Mononuclear cell (primary cell): ENCODE results near the gene TMEM171. TPM values are rescaled to one million over a fixed set of nuclear protein-coding genes. Genes with fewer than 3 reads are reported as not detected.

Source experiments
- H3K27me3 ChIP-seq: 2 replicates; pipeline ENCODE4 v1.6.0; 2011; ENCODE audit warnings: low read length, control low read depth; ENCODE audit not compliant: insufficient read depth
- H3K4me1 ChIP-seq: 2 replicates; pipeline ENCODE4 v1.5.1; 2011; ENCODE audit warnings: mild to moderate bottlenecking, low read length, control low read depth; ENCODE audit not compliant: insufficient read depth
- H3K4me3 ChIP-seq: 2 replicates; pipeline ENCODE4 v1.5.1; 2011; ENCODE audit warnings: mild to moderate bottlenecking, low read length, moderate library complexity
- H3K9me3 ChIP-seq: 2 replicates; pipeline ENCODE4 v1.5.1; 2011; ENCODE audit warnings: low read depth, mild to moderate bottlenecking, control low read depth, low read length
- total RNA-seq: library from RNA; depleted of rRNA; stranded (reverse); fragments of >200 nt; gene quantifications from one replicate; pipeline ENCODE4 v1.2.3, GENCODE V29; 2012

Gene TMEM171
- total RNA-seq, 1 donor: not detected

DNA sequence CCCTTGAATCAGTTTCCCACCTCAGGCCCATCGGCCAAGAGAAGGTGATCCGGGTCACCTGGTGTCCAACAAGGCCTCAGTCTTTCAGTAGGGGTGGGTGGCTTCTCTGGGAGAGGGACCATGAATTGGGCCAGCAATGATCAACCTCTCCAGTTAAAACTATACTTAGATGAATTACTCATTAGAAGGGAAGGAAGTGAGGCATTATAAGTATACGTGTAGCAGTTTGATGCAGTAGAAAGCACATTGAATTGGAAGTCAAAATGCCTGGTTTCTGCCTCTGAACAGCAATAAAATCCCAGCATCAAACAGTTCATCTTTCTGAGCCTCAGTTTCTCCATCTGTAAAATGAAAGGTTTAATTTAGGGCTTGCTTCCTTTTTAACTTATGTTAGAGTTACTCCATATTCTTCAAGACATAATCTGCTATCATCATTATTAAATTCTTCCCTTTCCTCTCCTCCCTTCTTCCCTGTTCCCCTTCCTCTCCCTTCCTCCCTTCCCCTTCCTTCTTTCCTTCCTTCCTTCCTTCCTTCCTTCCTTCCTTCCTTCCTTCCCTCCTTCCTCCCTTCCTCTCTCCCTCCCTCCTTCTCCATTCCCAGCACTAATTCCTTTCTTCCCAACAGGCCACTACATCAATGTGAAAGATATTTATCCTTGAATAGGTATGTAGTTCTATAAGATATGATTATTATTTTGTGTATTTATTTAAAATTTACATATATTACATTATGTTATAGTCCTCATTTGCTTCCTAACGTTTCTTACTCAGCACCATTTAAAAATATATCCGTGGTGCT lies 34.0 kb downstream of the TMEM171 start:
- H3K27me3 ChIP-seq: peaks cover 62% of the 10 kb centered on the region
- H3K4me1 ChIP-seq: peaks cover 3% of the 10 kb centered on the region
- no peaks in the 10 kb centered on the region for H3K9me3 ChIP-seq
- no peak overlapping the region for H3K4me3 ChIP-seq

DNA sequence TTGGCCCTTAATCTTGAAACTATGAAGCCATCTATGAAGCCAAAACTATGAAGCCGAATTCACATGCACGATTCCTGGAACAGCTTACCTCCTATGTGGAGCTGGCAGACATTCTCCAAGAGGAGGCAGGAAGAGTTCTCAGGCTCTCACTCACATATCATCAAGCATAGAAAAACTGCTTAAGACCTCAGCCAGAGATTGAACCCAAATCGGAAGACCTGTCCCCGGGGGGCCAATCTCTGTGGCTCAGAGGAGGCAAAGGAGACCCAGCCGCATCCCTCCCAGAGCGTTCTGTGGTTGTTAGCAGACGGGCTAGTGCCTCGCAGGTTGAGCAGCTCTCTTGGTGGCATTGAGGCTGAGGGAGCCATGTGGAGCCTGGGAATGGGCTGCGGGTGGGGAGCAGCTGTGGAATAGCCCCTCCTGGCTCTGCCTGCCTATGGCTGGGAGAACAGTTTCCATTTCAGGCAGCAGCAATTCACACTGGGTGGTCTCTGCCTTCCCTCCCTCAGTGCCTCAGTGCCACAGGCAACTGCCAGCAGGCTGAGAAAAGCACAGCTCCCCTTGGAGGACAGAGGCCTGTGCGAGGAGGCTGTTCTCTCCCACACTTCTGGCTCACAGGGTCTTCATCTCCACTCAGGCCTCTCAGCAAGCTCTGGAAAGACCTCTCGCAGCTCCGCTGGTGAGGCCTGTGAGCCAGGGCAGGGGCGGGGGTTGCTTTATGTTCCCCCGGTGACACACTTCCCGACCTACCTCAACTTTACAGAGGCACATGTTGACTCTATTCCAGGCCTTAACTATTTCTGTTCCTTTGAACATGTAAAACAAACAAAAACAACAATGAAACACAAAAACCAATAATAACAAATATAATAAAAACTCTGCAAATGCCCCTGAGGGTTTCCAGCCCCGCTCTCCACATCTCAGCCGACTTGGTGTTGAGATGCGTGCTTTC lies 35.2 kb downstream of the TMEM171 start:
- H3K9me3 ChIP-seq: no peaks in the 10 kb centered on the region
- H3K4me1 ChIP-seq: peaks cover 12% of the 10 kb centered on the region
- H3K27me3 ChIP-seq: peaks cover 54% of the 10 kb centered on the region
- no peak overlapping the region for H3K4me3 ChIP-seq

GRCh38 chr5:73157414-73158303 lies 37.3 kb downstream of the TMEM171 start:
- peaks cover 68% of the 10 kb centered on the region for H3K27me3 ChIP-seq
- no peaks in the 10 kb centered on the region for H3K9me3 ChIP-seq
- no peak overlapping the region for H3K4me3 ChIP-seq
- peaks cover 17% of the 10 kb centered on the region for H3K4me1 ChIP-seq

GRCh38 chr5:73158313-73158712 lies 37.9 kb downstream of the TMEM171 start:
- Histone ChIP-seq H3K4me1 (peaks cover 17% of the 10 kb centered on the region), H3K4me3 (no peak overlapping the region), H3K27me3 (peaks cover 74% of the 10 kb centered on the region), H3K9me3 (no peaks in the 10 kb centered on the region)

GRCh38 chr5:73160239-73160671 lies 39.9 kb downstream of the TMEM171 start:
- H3K27me3 ChIP-seq: peaks cover 89% of the 10 kb centered on the region
- peaks cover 17% of the 10 kb centered on the region for H3K4me1 ChIP-seq
- no peak overlapping the region for H3K4me3 ChIP-seq
- no peaks in the 10 kb centered on the region for H3K9me3 ChIP-seq

- Histone ChIP-seq H3K9me3 (no peaks in the 10 kb centered on the region), H3K4me3 (no peak overlapping the region), H3K27me3 (peaks cover 86% of the 10 kb centered on the region), H3K4me1 (no peaks in the 10 kb centered on the region)
Measured at GRCh38 chr5:73170522-73170921, 50.1 kb downstream of the TMEM171 start.

DNA sequence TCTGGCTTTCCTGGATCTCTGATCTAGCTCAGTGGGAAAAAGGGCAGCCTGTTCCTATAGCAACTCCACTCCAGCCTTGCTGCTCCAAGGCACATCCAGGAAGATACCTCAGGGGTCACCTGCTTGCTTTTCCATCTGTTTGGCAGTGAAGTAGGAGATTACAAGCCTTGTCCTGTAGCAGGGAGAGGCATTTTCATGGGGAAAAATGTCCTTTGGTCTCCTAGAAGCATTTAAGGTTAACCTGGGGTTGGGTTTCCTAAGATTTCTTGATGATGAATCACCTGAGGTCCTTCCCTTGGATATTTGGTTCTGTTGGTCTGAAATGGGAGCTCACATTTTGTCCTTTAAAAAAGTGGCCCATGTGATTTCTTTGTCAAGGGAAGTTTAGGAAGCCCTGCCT lies 51.1 kb downstream of the TMEM171 start:
- H3K27me3 ChIP-seq: peaks cover 85% of the 10 kb centered on the region
- H3K4me3 ChIP-seq: no peak overlapping the region
- no peaks in the 10 kb centered on the region for H3K9me3 ChIP-seq
- no peaks in the 10 kb centered on the region for H3K4me1 ChIP-seq

GRCh38 chr5:73172951-73173350 lies 52.6 kb downstream of the TMEM171 start, which contains the start of gene TMEM174:
TSS of gene TMEM174 (plus strand) at chr5:73173193. CDS start at chr5:73173244, 51 bp downstream.
- Histone ChIP-seq H3K9me3 (no peaks in the 10 kb centered on the region), H3K27me3 (peaks cover 76% of the 10 kb centered on the region), H3K4me3 (no peak within 1 kb of the TSS), H3K4me1 (no peaks in the 10 kb centered on the region)

- no peaks in the 10 kb centered on the region for H3K4me1 ChIP-seq
- peaks cover 76% of the 10 kb centered on the region for H3K27me3 ChIP-seq
- H3K4me3 ChIP-seq: no peak overlapping the region
- H3K9me3 ChIP-seq: no peaks in the 10 kb centered on the region
Measured at GRCh38 chr5:73174100-73174815, 53.9 kb downstream of the TMEM171 start.

- no peak overlapping the region for H3K4me3 ChIP-seq
- H3K4me1 ChIP-seq: no peaks in the 10 kb centered on the region
- H3K9me3 ChIP-seq: no peaks in the 10 kb centered on the region
- H3K27me3 ChIP-seq: peaks cover 80% of the 10 kb centered on the region
Measured at GRCh38 chr5:73176250-73176649, 55.9 kb downstream of the TMEM171 start.

DNA sequence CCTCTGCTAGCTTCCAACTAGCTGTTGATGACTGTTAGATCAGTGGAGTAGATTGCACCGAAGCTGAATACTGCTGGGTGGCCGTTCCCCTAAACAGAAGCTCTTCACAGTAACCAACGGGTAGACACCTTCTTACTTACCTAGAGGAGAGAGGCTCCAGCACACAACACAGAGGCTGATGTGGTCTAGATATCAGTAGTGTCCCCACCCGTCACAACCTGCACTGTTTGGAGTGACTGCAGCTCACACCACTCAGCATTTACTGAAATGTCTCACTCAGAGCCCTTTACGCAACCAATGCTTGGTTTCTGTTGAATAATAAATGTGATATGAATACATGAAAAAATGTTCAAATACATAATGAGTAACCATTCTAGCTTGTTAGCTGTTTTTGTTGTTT lies 57.9 kb downstream of the TMEM171 start:
- no peaks in the 10 kb centered on the region for H3K9me3 ChIP-seq
- peaks cover 76% of the 10 kb centered on the region for H3K27me3 ChIP-seq
- H3K4me3 ChIP-seq: no peak overlapping the region
- H3K4me1 ChIP-seq: no peaks in the 10 kb centered on the region

GRCh38 chr5:73179730-73180129 lies 59.4 kb downstream of the TMEM171 start:
- no peaks in the 10 kb centered on the region for H3K9me3 ChIP-seq
- H3K27me3 ChIP-seq: peaks cover 74% of the 10 kb centered on the region
- H3K4me3 ChIP-seq: no peak overlapping the region
- no peaks in the 10 kb centered on the region for H3K4me1 ChIP-seq

DNA sequence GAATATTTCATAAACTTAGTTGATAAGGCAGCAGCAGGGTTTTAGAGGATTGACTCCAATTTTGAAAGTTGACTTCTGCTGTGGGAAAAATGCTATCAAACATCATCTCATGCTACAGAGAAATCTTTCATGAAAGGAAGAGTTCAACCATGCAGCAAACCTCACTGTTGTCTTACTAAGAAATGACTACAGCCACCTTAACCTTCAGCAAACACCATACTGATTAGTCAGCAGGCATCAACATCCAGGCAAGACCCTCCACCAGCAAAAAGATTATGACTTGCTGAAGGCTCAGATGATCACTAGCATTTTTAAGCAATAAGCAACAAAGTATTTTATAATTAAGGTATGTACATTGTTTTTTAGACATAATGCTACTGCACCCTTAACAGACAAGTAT lies 60.2 kb downstream of the TMEM171 start:
- peaks cover 74% of the 10 kb centered on the region for H3K27me3 ChIP-seq
- H3K4me3 ChIP-seq: no peak overlapping the region
- H3K4me1 ChIP-seq: no peaks in the 10 kb centered on the region
- H3K9me3 ChIP-seq: no peaks in the 10 kb centered on the region
